ENCODE data around the gene DALRD3. TPM values are rescaled to one million over a fixed set of nuclear protein-coding genes. Genes with fewer than 3 reads are reported as not detected.
"Not testable (repeated sequence)": the region's sequence is repeated elsewhere in the genome, so short reads cannot be mapped to it uniquely, and the experiment has no call there.

DALRD3 gene
- total RNA-seq, 1 experiment from 2014 or later: 53.4 TPM

- peaks cover 7% of the 10 kb centered on the region; the same call in 1 of the 2 replicates for H3K36me3 ChIP-seq (ENCODE audit: insufficient read depth, low read length)
- peaks cover 9% of the 10 kb centered on the region; the same call in 1 of the 2 replicates for H4K20me1 ChIP-seq (ENCODE audit: insufficient read depth, low read depth, low read length)
- peaks cover 16% of the 10 kb centered on the region for H3K79me2 ChIP-seq (ENCODE audit: low read length)
Measured at GRCh38 chr3:49013738-49014660, 4.4 kb downstream of the DALRD3 start.

GRCh38 chr3:49013113-49013737 is 5.2 kb downstream of the DALRD3 start:
- Histone ChIP-seq H3K4me1 (ENCODE audit: low read length) (peaks cover 30% of the 10 kb centered on the region), H3K36me3 (ENCODE audit: insufficient read depth, low read length) (peaks cover 7% of the 10 kb centered on the region; the same call in 1 of the 2 replicates), H4K20me1 (ENCODE audit: insufficient read depth, low read depth, low read length) (peaks cover 13% of the 10 kb centered on the region; the same call in 1 of the 2 replicates), H3K27me3 (ENCODE audit: low read length) (no peaks in the 10 kb centered on the region), H3K27ac (ENCODE audit: low read length) (no peak overlapping the region), H3K9ac (ENCODE audit: low read length) (no peak overlapping the region), H3K79me2 (ENCODE audit: low read length) (peaks cover 24% of the 10 kb centered on the region), H3K4me3 (ENCODE audit: low read length) (no peak overlapping the region), H2AFZ (ENCODE audit: low read length) (no peak overlapping the region), H3K4me2 (ENCODE audit: low read depth, low read length, poor library complexity, severe bottlenecking) (no peak overlapping the region), H3K9me3 (ENCODE audit: low read length) (no peaks in the 10 kb centered on the region), H3K9me2 (replicated peaks; ENCODE audit: insufficient read depth, low read length) (no peaks in the 10 kb centered on the region)
- no peak for DNase-seq

More at GRCh38 chr3:49013738-49014660, 4.4 kb downstream of the DALRD3 start:
- H2AFZ ChIP-seq (ENCODE audit: low read length): no peak overlapping the region
- H3K4me3 ChIP-seq (ENCODE audit: low read length): no peak overlapping the region
- H3K4me1 ChIP-seq (ENCODE audit: low read length): peaks cover 29% of the 10 kb centered on the region
- DNase-seq: peak; percentile 90
- no peaks in the 10 kb centered on the region for H3K9me2 ChIP-seq (replicated peaks; ENCODE audit: insufficient read depth, low read length)
- H3K9ac ChIP-seq (ENCODE audit: low read length): no peak overlapping the region
- no peaks in the 10 kb centered on the region for H3K27me3 ChIP-seq (ENCODE audit: low read length)
- no peak overlapping the region for H3K27ac ChIP-seq (ENCODE audit: low read length)
- H3K9me3 ChIP-seq (ENCODE audit: low read length): no peaks in the 10 kb centered on the region
- H3K4me2 ChIP-seq (ENCODE audit: low read depth, low read length, poor library complexity, severe bottlenecking): no peak overlapping the region

- H3K36me3 ChIP-seq (ENCODE audit: insufficient read depth, low read length): peaks cover 7% of the 10 kb centered on the region; the same call in 1 of the 2 replicates
- peaks cover 28% of the 10 kb centered on the region for H3K79me2 ChIP-seq (ENCODE audit: low read length)
Measured at GRCh38 chr3:49012441-49013017, 5.9 kb downstream of the DALRD3 start.

GRCh38 chr3:49009396-49009795 is 9.0 kb downstream of the DALRD3 start:
- Histone ChIP-seq H3K9ac (ENCODE audit: low read length) (no peak overlapping the region), H4K20me1 (ENCODE audit: insufficient read depth, low read depth, low read length) (peaks cover 15% of the 10 kb centered on the region; the same call in 1 of the 2 replicates), H3K27ac (ENCODE audit: low read length) (no peak overlapping the region), H2AFZ (ENCODE audit: low read length) (no peak overlapping the region), H3K36me3 (ENCODE audit: insufficient read depth, low read length) (no peaks in the 10 kb centered on the region), H3K4me3 (ENCODE audit: low read length) (no peak overlapping the region), H3K4me2 (ENCODE audit: low read depth, low read length, poor library complexity, severe bottlenecking) (no peak overlapping the region), H3K27me3 (ENCODE audit: low read length) (no peaks in the 10 kb centered on the region), H3K4me1 (ENCODE audit: low read length) (peaks cover 33% of the 10 kb centered on the region), H3K79me2 (ENCODE audit: low read length) (peaks cover 31% of the 10 kb centered on the region), H3K9me2 (replicated peaks; ENCODE audit: insufficient read depth, low read length) (no peaks in the 10 kb centered on the region), H3K9me3 (ENCODE audit: low read length) (no peaks in the 10 kb centered on the region)
- DNase-seq: no peak

More at GRCh38 chr3:49012441-49013017, 5.9 kb downstream of the DALRD3 start:
- Histone ChIP-seq H4K20me1 (ENCODE audit: insufficient read depth, low read depth, low read length) (peaks cover 15% of the 10 kb centered on the region; the same call in 1 of the 2 replicates), H2AFZ (ENCODE audit: low read length) (no peak overlapping the region), H3K27ac (ENCODE audit: low read length) (no peak overlapping the region), H3K9me3 (ENCODE audit: low read length) (no peaks in the 10 kb centered on the region), H3K9ac (ENCODE audit: low read length) (no peak overlapping the region), H3K27me3 (ENCODE audit: low read length) (no peaks in the 10 kb centered on the region), H3K4me1 (ENCODE audit: low read length) (peaks cover 30% of the 10 kb centered on the region), H3K4me2 (ENCODE audit: low read depth, low read length, poor library complexity, severe bottlenecking) (no peak overlapping the region), H3K9me2 (replicated peaks; ENCODE audit: insufficient read depth, low read length) (no peaks in the 10 kb centered on the region), H3K4me3 (ENCODE audit: low read length) (no peak overlapping the region)
- no peak for DNase-seq

- Histone ChIP-seq H4K20me1 (ENCODE audit: insufficient read depth, low read depth, low read length) (peaks cover 12% of the 10 kb centered on the region; the same call in 1 of the 2 replicates), H3K4me2 (ENCODE audit: low read depth, low read length, poor library complexity, severe bottlenecking) (peak overlapping the region; percentile 93), H3K4me3 (ENCODE audit: low read length) (peak overlapping the region; percentile 82), H3K4me1 (ENCODE audit: low read length) (peaks cover 25% of the 10 kb centered on the region), H3K9ac (ENCODE audit: low read length) (peak overlapping the region; percentile 69), H3K79me2 (ENCODE audit: low read length) (peaks cover 31% of the 10 kb centered on the region)
- H3K27me3 ChIP-seq (ENCODE audit: low read length); H3K9me2 ChIP-seq (replicated peaks; ENCODE audit: insufficient read depth, low read length); H3K36me3 ChIP-seq (ENCODE audit: insufficient read depth, low read length); H3K27ac ChIP-seq (ENCODE audit: low read length); H2AFZ ChIP-seq (ENCODE audit: low read length); H3K9me3 ChIP-seq (ENCODE audit: low read length); DNase-seq: not testable (repeated sequence)
Measured at GRCh38 chr3:49008627-49009026, 9.8 kb downstream of the DALRD3 start.

- no peaks in the 10 kb centered on the region for H3K9me3 ChIP-seq (ENCODE audit: low read length)
- no peaks in the 10 kb centered on the region for H3K36me3 ChIP-seq (ENCODE audit: insufficient read depth, low read length)
- peaks cover 31% of the 10 kb centered on the region for H3K79me2 ChIP-seq (ENCODE audit: low read length)
- H3K27me3 ChIP-seq (ENCODE audit: low read length): no peaks in the 10 kb centered on the region
- peaks cover 7% of the 10 kb centered on the region; the same call in 1 of the 2 replicates for H4K20me1 ChIP-seq (ENCODE audit: insufficient read depth, low read depth, low read length)
- peak; percentile 97 for DNase-seq
- H3K9ac ChIP-seq (ENCODE audit: low read length): peak overlapping the region; percentile 90
- H3K27ac ChIP-seq (ENCODE audit: low read length): peak overlapping the region; percentile 85
- H3K4me2 ChIP-seq (ENCODE audit: low read depth, low read length, poor library complexity, severe bottlenecking): peak overlapping the region; percentile 93
- H3K4me3 ChIP-seq (ENCODE audit: low read length): peak overlapping the region; percentile 82
- H2AFZ ChIP-seq (ENCODE audit: low read length): no peak overlapping the region
- peaks cover 23% of the 10 kb centered on the region for H3K4me1 ChIP-seq (ENCODE audit: low read length)
- no peaks in the 10 kb centered on the region for H3K9me2 ChIP-seq (replicated peaks; ENCODE audit: insufficient read depth, low read length)
Measured at GRCh38 chr3:49007771-49008528, 10.4 kb downstream of the DALRD3 start.

- H3K4me2 ChIP-seq (ENCODE audit: low read depth, low read length, poor library complexity, severe bottlenecking): peak within 1 kb of the TSS; percentile 93
- H3K4me1 ChIP-seq (ENCODE audit: low read length): peaks cover 23% of the 10 kb centered on the region
- H3K9me3 ChIP-seq (ENCODE audit: low read length): no peaks in the 10 kb centered on the region
- H3K36me3 ChIP-seq (ENCODE audit: insufficient read depth, low read length): no peaks in the 10 kb centered on the region
- H3K9ac ChIP-seq (ENCODE audit: low read length): peak within 1 kb of the TSS; percentile 90
- H2AFZ ChIP-seq (ENCODE audit: low read length): no peak within 1 kb of the TSS
- peak within 1 kb of the TSS; percentile 85 for H3K27ac ChIP-seq (ENCODE audit: low read length)
- H3K9me2 ChIP-seq (replicated peaks; ENCODE audit: insufficient read depth, low read length): no peaks in the 10 kb centered on the region
- H3K27me3 ChIP-seq (ENCODE audit: low read length): no peaks in the 10 kb centered on the region
- H4K20me1 ChIP-seq (ENCODE audit: insufficient read depth, low read depth, low read length): peaks cover 7% of the 10 kb centered on the region; the same call in 1 of the 2 replicates
- H3K79me2 ChIP-seq (ENCODE audit: low read length): peaks cover 30% of the 10 kb centered on the region
- peak; percentile 99 for DNase-seq
- H3K4me3 ChIP-seq (ENCODE audit: low read length): peak within 1 kb of the TSS; percentile 82
Measured at GRCh38 chr3:49007068-49007770, 11.2 kb downstream of the DALRD3 start, which contains the start of gene WDR6. WDR6 (plus strand) TSS chr3:49007391; CDS start chr3:49007432, 41 bp downstream.
